H9 (cell line): ENCODE measurements around the gene UPK3A. TPM values are rescaled to one million over a fixed set of nuclear protein-coding genes. Genes with fewer than 3 reads are reported as not detected.

ENCODE experiments used
- DNase-seq: peaks from one replicate; pipeline ENCODE4 v3.0.0-alpha.2; 2017
- H2AFZ ChIP-seq: one replicate; pipeline ENCODE4 v1.6.1; 2013; ENCODE audit warnings: mild to moderate bottlenecking, low read length, control low read depth, moderate library complexity
- H2AK5ac ChIP-seq: 2 replicates; pipeline ENCODE4 v1.6.1; 2013; ENCODE audit warnings: low read length, control low read depth, mixed read lengths; ENCODE audit not compliant: insufficient read length
- H2BK120ac ChIP-seq: one replicate; pipeline ENCODE4 v1.6.1; 2013; ENCODE audit warnings: low read depth, mild to moderate bottlenecking, low read length, control low read depth, inconsistent platforms; ENCODE audit not compliant: poor library complexity, severe bottlenecking
- H2BK12ac ChIP-seq: 2 replicates; pipeline ENCODE4 v1.6.1; 2013; ENCODE audit warnings: low read length, control low read depth, mixed read lengths, low read depth; ENCODE audit not compliant: insufficient read length
- H2BK15ac ChIP-seq: 2 replicates; pipeline ENCODE4 v1.6.1; 2013; ENCODE audit warnings: low read depth, low read length, control low read depth
- H2BK20ac ChIP-seq: one replicate; pipeline ENCODE4 v1.6.1; 2013; ENCODE audit warnings: low read depth, mild to moderate bottlenecking, low read length, control low read depth, inconsistent platforms; ENCODE audit not compliant: poor library complexity, severe bottlenecking
- H2BK5ac ChIP-seq: 2 replicates; pipeline ENCODE4 v1.6.1; 2013; ENCODE audit warnings: low read length, control low read depth, mixed read lengths; ENCODE audit not compliant: insufficient read length
- H3K14ac ChIP-seq: 2 replicates; pipeline ENCODE4 v1.6.1; 2013; ENCODE audit warnings: low read length, control low read depth; ENCODE audit not compliant: insufficient read depth
- H3K18ac ChIP-seq: 2 replicates; pipeline ENCODE4 v1.6.1; 2013; ENCODE audit warnings: low read depth, mild to moderate bottlenecking, mixed read lengths, low read length, control low read depth; ENCODE audit not compliant: insufficient read length
- H3K23ac ChIP-seq: 2 replicates; pipeline ENCODE4 v1.6.1; 2013; ENCODE audit warnings: low read length, control low read depth, mixed read lengths, low read depth; ENCODE audit not compliant: insufficient read length
- H3K23me2 ChIP-seq: 2 replicates; pipeline ENCODE4 v1.6.1; 2013; ENCODE audit warnings: low read depth, mild to moderate bottlenecking, mixed read lengths, low read length, control low read depth; ENCODE audit not compliant: insufficient read length, poor library complexity, severe bottlenecking
- H3K27ac ChIP-seq: 2 replicates; pipeline ENCODE4 v1.5.1; 2013; ENCODE audit warnings: low read length, control low read depth, mixed read lengths, low read depth; ENCODE audit not compliant: insufficient read length
- H3K27me3 ChIP-seq: 2 replicates; pipeline ENCODE4 v1.6.1; 2013; ENCODE audit warnings: low read length, control low read depth, inconsistent platforms; ENCODE audit not compliant: insufficient read depth
- H3K4ac ChIP-seq: 2 replicates; pipeline ENCODE4 v1.6.1; 2013; ENCODE audit warnings: low read depth, mild to moderate bottlenecking, control low read depth, inconsistent platforms, low read length, moderate library complexity
- H3K4me1 ChIP-seq: 2 replicates; pipeline ENCODE4 v1.6.1; 2013; ENCODE audit warnings: low read length, control low read depth, inconsistent platforms; ENCODE audit not compliant: insufficient read depth
- H3K4me2 ChIP-seq: 2 replicates; pipeline ENCODE4 v1.6.1; 2013; ENCODE audit warnings: low read length, control low read depth, mixed read lengths; ENCODE audit not compliant: insufficient read length, insufficient read depth
- H3K56ac ChIP-seq: 2 replicates; pipeline ENCODE4 v1.6.1; 2013; ENCODE audit warnings: low read depth, mild to moderate bottlenecking, mixed read lengths, low read length, control low read depth; ENCODE audit not compliant: insufficient read length
- H3K79me1 ChIP-seq: 2 replicates; pipeline ENCODE4 v1.6.1; 2013; ENCODE audit warnings: low read depth, mild to moderate bottlenecking, moderate library complexity, low read length, control low read depth, inconsistent platforms; ENCODE audit not compliant: insufficient read depth, poor library complexity, severe bottlenecking
- H3K79me2 ChIP-seq: 2 replicates; pipeline ENCODE4 v1.6.1; 2013; ENCODE audit warnings: low read length, control low read depth, inconsistent platforms; ENCODE audit not compliant: insufficient read depth
- H3K9ac ChIP-seq: 2 replicates; pipeline ENCODE4 v1.6.1; 2013; ENCODE audit warnings: low read length, control low read depth, mixed read lengths; ENCODE audit not compliant: insufficient read length; ENCODE audit errors: extremely low read depth
- H3K9me3 ChIP-seq: one replicate; pipeline ENCODE4 v1.6.1; 2013; ENCODE audit warnings: low read depth, low read length, inconsistent platforms; ENCODE audit not compliant: control insufficient read depth
- H3T11ph ChIP-seq: one replicate; pipeline ENCODE4 v1.6.1; 2013; ENCODE audit warnings: mild to moderate bottlenecking, low read length, control low read depth, inconsistent platforms
- H4K20me1 ChIP-seq: one replicate; pipeline ENCODE4 v1.6.1; 2013; ENCODE audit not compliant: control insufficient read depth, insufficient read length, insufficient read depth
- H4K5ac ChIP-seq: 2 replicates; pipeline ENCODE4 v1.6.1; 2013; ENCODE audit warnings: low read depth, mild to moderate bottlenecking, mixed read lengths, low read length, control low read depth; ENCODE audit not compliant: insufficient read length
- H4K8ac ChIP-seq: replicated peaks from 2 replicates; pipeline ENCODE4 v1.6.1; 2013; ENCODE audit warnings: low read length, control low read depth, mixed read lengths, low read depth; ENCODE audit not compliant: insufficient read length
- H4K91ac ChIP-seq: 2 replicates; pipeline ENCODE4 v1.6.1; 2013; ENCODE audit warnings: low read depth, mild to moderate bottlenecking, moderate library complexity, mixed read lengths, low read length, control low read depth; ENCODE audit not compliant: insufficient read length
- H3K27ac Mint-ChIP-seq, 3 experiments: 2 replicates in 2 of 3; 3 replicates in 1 of 3; pipeline ENCODE4 v1.8.0; 2020 to 2021; ENCODE audit warnings: mixed read lengths in 3 of 3, mild to moderate bottlenecking in 1 of 3, moderate library complexity in 1 of 3
- H3K27me3 Mint-ChIP-seq: 2 replicates; pipeline ENCODE4 v1.8.0; 2021; ENCODE audit warnings: low read depth, mild to moderate bottlenecking, moderate library complexity, mixed read lengths
- H3K36me3 Mint-ChIP-seq, 3 experiments: 2 replicates in 2 of 3; 3 replicates in 1 of 3; pipeline ENCODE4 v1.8.0; 2020 to 2021; ENCODE audit warnings: low read depth in 3 of 3, mixed read lengths in 3 of 3; ENCODE audit not compliant: insufficient read depth in 1 of 3
- H3K4me1 Mint-ChIP-seq, 2 experiments: 2 replicates each; pipeline ENCODE4 v1.8.0; 2020; ENCODE audit warnings: mixed read lengths in 2 of 2
- H3K4me3 Mint-ChIP-seq, 2 experiments: 2 replicates in 1 of 2; 3 replicates in 1 of 2; pipeline ENCODE4 v1.8.0; 2020 to 2021; ENCODE audit warnings: mild to moderate bottlenecking in 2 of 2, mixed read lengths in 2 of 2, moderate library complexity in 1 of 2
- H3K9me3 Mint-ChIP-seq, 2 experiments: 2 replicates in 1 of 2; 3 replicates in 1 of 2; pipeline ENCODE4 v1.8.0; 2020; ENCODE audit warnings: mild to moderate bottlenecking in 2 of 2, mixed read lengths in 2 of 2, moderate library complexity in 1 of 2
- CTCF ChIP-seq: fragments of 200-600 bp; sonication (generic); conservative IDR thresholded peaks from 3 replicates; pipeline ENCODE4 v1.8.0; 2021; ENCODE audit warnings: antibody characterized with exemption, mild to moderate bottlenecking
- WGBS: extraction: QIAGEN DNeasy Blood & Tissue Kit; methylation state at CpG from one replicate; pipeline ENCODE4 v1.1.7; 2013; ENCODE audit warnings: missing lambda C conversion rate, low lambda C conversion rate, mixed read lengths; ENCODE audit not compliant: insufficient read length; ENCODE audit errors: extremely low coverage; 5-methylcytosine and 5-hydroxymethylcytosine counted together
- total RNA-seq: library from RNA; stranded (reverse); gene quantifications from 2 replicates; pipeline ENCODE4 v1.2.1, GENCODE V29; 2021

UPK3A gene
- total RNA-seq, 1 experiment from 2014 or later = not detected

- no peak overlapping the region for H4K91ac ChIP-seq
- H3K23me2 ChIP-seq = peaks cover 14% of the 10 kb centered on the region
- no peak overlapping the region for H3K18ac ChIP-seq
- H2BK20ac ChIP-seq = no peak overlapping the region
- H4K20me1 ChIP-seq = no peaks in the 10 kb centered on the region
- Mint-ChIP-seq H3K4me1 (peaks cover 15 to 20% of the 10 kb centered on the region in 2 experiments), H3K27ac (no peak overlapping the region), H3K4me3 (no peak overlapping the region), H3K36me3 (no peaks in the 10 kb centered on the region), H3K27me3 (peaks cover 47% of the 10 kb centered on the region), H3K9me3 (no peaks in the 10 kb centered on the region)
- H3K9ac ChIP-seq = no peak overlapping the region
- no peak overlapping the region for H3K23ac ChIP-seq
- H2BK15ac ChIP-seq = no peak overlapping the region
- no peak overlapping the region for H2AFZ ChIP-seq
- no peaks in the 10 kb centered on the region for H3K9me3 ChIP-seq
- H2BK12ac ChIP-seq = no peak overlapping the region
- H3K4me1 ChIP-seq = peaks cover 2% of the 10 kb centered on the region; the same call in 1 of the 2 replicates
- no peak overlapping the region for H3K56ac ChIP-seq
- H3K4me2 ChIP-seq = no peak overlapping the region
- no peak overlapping the region for H4K8ac ChIP-seq
- no peaks in the 10 kb centered on the region for H3K79me2 ChIP-seq
- no peak overlapping the region for H2AK5ac ChIP-seq
- no peak overlapping the region for H4K5ac ChIP-seq
- H3K27ac ChIP-seq = no peak overlapping the region
- H3K27me3 ChIP-seq = no peaks in the 10 kb centered on the region; the same call in 1 of the 2 replicates
- no peak overlapping the region for H3T11ph ChIP-seq
- no CpG with 5 or more reads among the region's 7 CpGs for WGBS
- no peak overlapping the region for H2BK120ac ChIP-seq
- TF ChIP-seq CTCF = no peak
- H2BK5ac ChIP-seq = no peak overlapping the region
- H3K79me1 ChIP-seq = no peaks in the 10 kb centered on the region
- no peak overlapping the region for H3K14ac ChIP-seq
- no peak for DNase-seq
- H3K4ac ChIP-seq = no peak overlapping the region
Measured at GRCh38 chr22:45265535-45265934, 19.2 kb upstream of the UPK3A start.
